HepG2 (cell line): ENCODE measurements around the gene SDC4. TPM values are rescaled to one million over a fixed set of nuclear protein-coding genes. Genes with fewer than 3 reads are reported as not detected.

Experiments
- ELF3 ChIP-seq: IDR thresholded peaks from 2 replicates; pipeline ENCODE4 v1.6.1; 2016; ENCODE audit warnings: missing genetic modification reagents, missing compliant biosample characterization
- HCFC1 ChIP-seq: fragments of 150-350 bp; IDR thresholded peaks from 2 replicates; pipeline ENCODE4 v1.6.1; 2014; ENCODE audit warnings: low read depth, low read length
- KLF16 ChIP-seq, 2 experiments: sonication (generic) in 1 of 2; formaldehyde crosslinking in 1 of 2; IDR thresholded peaks; 2 replicates each; pipeline versions ENCODE4 v1.6.1 to v1.8.0; 2016 to 2023; ENCODE audit warnings: missing genetic modification reagents in 2 of 2, missing compliant biosample characterization in 1 of 2
- NCOA2 ChIP-seq: sonication (generic); formaldehyde crosslinking; IDR thresholded peaks from 2 replicates; pipeline ENCODE4 v1.8.0; 2022; ENCODE audit warnings: inconsistent platforms
- NCOR1 ChIP-seq: fragments of 200-600 bp; sonication (generic); IDR thresholded peaks from 2 replicates; pipeline ENCODE4 v1.7.0; 2017; ENCODE audit warnings: antibody characterized with exemption, low read length, borderline replicate concordance
- NR1H2 ChIP-seq: sonication (generic); formaldehyde crosslinking; IDR thresholded peaks from 2 replicates; pipeline ENCODE4 v1.8.1; 2022; ENCODE audit warnings: low read depth, missing genetic modification reagents, borderline replicate concordance
- RARA ChIP-seq: IDR thresholded peaks from 2 replicates; pipeline ENCODE4 v1.6.1; 2016; ENCODE audit warnings: missing genetic modification reagents, missing compliant biosample characterization
- SAP130 ChIP-seq: IDR thresholded peaks from 2 replicates; pipeline ENCODE4 v1.6.1; 2016; ENCODE audit warnings: low read depth
- ZBTB20 ChIP-seq: sonication (generic); formaldehyde crosslinking; IDR thresholded peaks from 2 replicates; pipeline ENCODE4 v1.8.1; 2023; ENCODE audit warnings: missing genetic modification reagents, low read depth, mild to moderate bottlenecking, borderline replicate concordance
- ZNF441 ChIP-seq: sonication (generic); formaldehyde crosslinking; IDR thresholded peaks from 2 replicates; pipeline ENCODE4 v1.7.0; 2021; ENCODE audit warnings: missing genetic modification reagents, borderline replicate concordance
- ZNF572 ChIP-seq: sonication (generic); formaldehyde crosslinking; IDR thresholded peaks from 2 replicates; pipeline ENCODE4 v1.5.1; 2020; ENCODE audit warnings: mild to moderate bottlenecking, missing genetic modification reagents
- polyA plus RNA-seq, 8 experiments: library from polyadenylated mRNA; depleted of rRNA in 3 of 8; stranded (reverse) in 7 of 8; unstranded in 1 of 8; fragments of >200 nt; fragmentation: Illumina TruSeq in 4 of 8; extraction: Trizol in 4 of 8; gene quantifications; 2 replicates each; pipeline versions ENCODE4 v1.2.1 to v1.2.3, GENCODE V29; 2011 to 2016; ENCODE audit warnings: low read depth in 4 of 8, missing spikeins in 1 of 8, mixed read lengths in 1 of 8; ENCODE audit not compliant: insufficient read depth in 1 of 8
- total RNA-seq, 5 experiments: library from RNA; depleted of rRNA; stranded (reverse); fragments of >200 nt; fragmentation: Illumina TruSeq; extraction: Trizol; gene quantifications; 2 replicates each; pipeline ENCODE4 v1.2.3, GENCODE V29; 2016; ENCODE audit warnings: low read depth in 1 of 5
- TF ChIP-seq, protein P1 (sequence below): sonication (generic); formaldehyde crosslinking; IDR thresholded peaks from 2 replicates; pipeline ENCODE4 v1.4.0; 2020; ENCODE audit warnings: missing genetic modification reagents
- TF ChIP-seq, protein P2 (sequence below), 2 experiments: fragments of 450-650 bp in 1 of 2; sonication (generic) in 1 of 2; formaldehyde crosslinking in 1 of 2; IDR thresholded peaks; 2 replicates each; pipeline versions ENCODE4 v1.6.1 to v1.8.0; 2016 to 2022; ENCODE audit warnings: antibody characterized with exemption in 1 of 2, mild to moderate bottlenecking in 1 of 2, missing genetic modification reagents in 1 of 2
- TF ChIP-seq, protein P3 (sequence below): sonication (generic); formaldehyde crosslinking; IDR thresholded peaks from 2 replicates; pipeline ENCODE4 v1.4.0; 2020; ENCODE audit warnings: low read depth, missing genetic modification reagents

SDC4 gene
- total and polyA plus RNA-seq, 2 of the 13 experiments (the other 11 are each of a cell fraction or from before 2014, with no cell fraction given) = 49.0 to 65.1 TPM

DNA sequence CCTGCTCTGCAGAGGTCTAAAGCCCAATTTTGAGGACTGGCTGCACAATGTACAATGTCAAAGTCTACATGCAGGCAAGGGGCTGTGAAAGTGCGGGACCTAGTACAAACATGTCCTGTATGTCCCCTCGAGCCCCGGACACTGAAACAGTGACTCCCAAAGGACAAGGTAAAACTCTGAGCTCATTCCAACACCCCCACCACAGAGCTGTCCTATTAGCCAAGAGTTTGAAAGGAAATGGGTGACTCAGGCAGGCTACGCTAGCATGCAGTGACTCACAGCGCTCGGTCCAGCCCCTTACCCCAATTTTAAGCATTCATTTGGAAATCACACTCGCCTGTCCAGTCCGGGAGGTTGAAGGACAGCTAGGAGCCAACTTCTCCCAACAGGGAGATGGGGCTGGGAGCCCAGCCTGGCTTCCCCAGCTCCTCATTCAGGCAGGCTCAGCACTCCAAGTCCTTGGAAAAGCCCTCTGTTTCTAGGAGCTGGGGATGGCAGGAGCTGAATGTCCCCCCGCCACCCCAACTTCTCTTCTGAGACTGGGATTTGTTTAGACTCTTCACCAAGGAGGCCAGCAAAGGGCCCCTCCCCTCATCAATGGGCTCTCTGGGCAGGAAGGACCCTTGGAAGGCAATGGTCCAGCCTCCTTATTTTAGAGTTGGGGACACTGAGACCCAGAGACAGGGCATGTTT is 3.9 kb downstream of the SDC4 start (continued):
- TF ChIP-seq ZBTB20 (CRISPR knock-in tag) (peak; percentile 80; the same call in 1 of the 2 replicates), ZNF572 (peak; percentile 80; the same call in 1 of the 2 replicates), KLF16 (CRISPR knock-in tag; IDR thresholded peaks at IDR 0.05) (no peak; a peak in 1 of 4 replicates), RARA (CRISPR knock-in tag) (peak; percentile 56), HCFC1 (no peak), NR1H2 (no peak), ZNF441 (CRISPR knock-in tag) (0 out of 2 replicates have a peak, but pooled peaks have one; percentile 13), SAP130 (CRISPR knock-in tag) (peak; percentile 91), NCOA2 (peak; percentile 59), ELF3 (peak; percentile 68), NCOR1 (peak; percentile 89; the same call in 1 of the 2 replicates)
- TF ChIP-seq, protein P1, sequence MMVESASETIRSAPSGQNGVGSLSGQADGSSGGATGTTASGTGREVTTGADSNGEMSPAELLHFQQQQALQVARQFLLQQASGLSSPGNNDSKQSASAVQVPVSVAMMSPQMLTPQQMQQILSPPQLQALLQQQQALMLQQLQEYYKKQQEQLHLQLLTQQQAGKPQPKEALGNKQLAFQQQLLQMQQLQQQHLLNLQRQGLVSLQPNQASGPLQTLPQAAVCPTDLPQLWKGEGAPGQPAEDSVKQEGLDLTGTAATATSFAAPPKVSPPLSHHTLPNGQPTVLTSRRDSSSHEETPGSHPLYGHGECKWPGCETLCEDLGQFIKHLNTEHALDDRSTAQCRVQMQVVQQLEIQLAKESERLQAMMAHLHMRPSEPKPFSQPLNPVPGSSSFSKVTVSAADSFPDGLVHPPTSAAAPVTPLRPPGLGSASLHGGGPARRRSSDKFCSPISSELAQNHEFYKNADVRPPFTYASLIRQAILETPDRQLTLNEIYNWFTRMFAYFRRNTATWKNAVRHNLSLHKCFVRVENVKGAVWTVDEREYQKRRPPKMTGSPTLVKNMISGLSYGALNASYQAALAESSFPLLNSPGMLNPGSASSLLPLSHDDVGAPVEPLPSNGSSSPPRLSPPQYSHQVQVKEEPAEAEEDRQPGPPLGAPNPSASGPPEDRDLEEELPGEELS (CRISPR knock-in tag) = peak; percentile 77
- TF ChIP-seq, protein P2, sequence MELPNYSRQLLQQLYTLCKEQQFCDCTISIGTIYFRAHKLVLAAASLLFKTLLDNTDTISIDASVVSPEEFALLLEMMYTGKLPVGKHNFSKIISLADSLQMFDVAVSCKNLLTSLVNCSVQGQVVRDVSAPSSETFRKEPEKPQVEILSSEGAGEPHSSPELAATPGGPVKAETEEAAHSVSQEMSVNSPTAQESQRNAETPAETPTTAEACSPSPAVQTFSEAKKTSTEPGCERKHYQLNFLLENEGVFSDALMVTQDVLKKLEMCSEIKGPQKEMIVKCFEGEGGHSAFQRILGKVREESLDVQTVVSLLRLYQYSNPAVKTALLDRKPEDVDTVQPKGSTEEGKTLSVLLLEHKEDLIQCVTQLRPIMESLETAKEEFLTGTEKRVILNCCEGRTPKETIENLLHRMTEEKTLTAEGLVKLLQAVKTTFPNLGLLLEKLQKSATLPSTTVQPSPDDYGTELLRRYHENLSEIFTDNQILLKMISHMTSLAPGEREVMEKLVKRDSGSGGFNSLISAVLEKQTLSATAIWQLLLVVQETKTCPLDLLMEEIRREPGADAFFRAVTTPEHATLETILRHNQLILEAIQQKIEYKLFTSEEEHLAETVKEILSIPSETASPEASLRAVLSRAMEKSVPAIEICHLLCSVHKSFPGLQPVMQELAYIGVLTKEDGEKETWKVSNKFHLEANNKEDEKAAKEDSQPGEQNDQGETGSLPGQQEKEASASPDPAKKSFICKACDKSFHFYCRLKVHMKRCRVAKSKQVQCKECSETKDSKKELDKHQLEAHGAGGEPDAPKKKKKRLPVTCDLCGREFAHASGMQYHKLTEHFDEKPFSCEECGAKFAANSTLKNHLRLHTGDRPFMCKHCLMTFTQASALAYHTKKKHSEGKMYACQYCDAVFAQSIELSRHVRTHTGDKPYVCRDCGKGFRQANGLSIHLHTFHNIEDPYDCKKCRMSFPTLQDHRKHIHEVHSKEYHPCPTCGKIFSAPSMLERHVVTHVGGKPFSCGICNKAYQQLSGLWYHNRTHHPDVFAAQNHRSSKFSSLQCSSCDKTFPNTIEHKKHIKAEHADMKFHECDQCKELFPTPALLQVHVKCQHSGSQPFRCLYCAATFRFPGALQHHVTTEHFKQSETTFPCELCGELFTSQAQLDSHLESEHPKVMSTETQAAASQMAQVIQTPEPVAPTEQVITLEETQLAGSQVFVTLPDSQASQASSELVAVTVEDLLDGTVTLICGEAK (IDR thresholded peaks at IDR 0.05) = no peak
- TF ChIP-seq, protein P2 (CRISPR knock-in tag; IDR thresholded peaks at IDR 0.05) = peak; percentile 72; the same call in 1 of the 2 replicates
- TF ChIP-seq, protein P3, sequence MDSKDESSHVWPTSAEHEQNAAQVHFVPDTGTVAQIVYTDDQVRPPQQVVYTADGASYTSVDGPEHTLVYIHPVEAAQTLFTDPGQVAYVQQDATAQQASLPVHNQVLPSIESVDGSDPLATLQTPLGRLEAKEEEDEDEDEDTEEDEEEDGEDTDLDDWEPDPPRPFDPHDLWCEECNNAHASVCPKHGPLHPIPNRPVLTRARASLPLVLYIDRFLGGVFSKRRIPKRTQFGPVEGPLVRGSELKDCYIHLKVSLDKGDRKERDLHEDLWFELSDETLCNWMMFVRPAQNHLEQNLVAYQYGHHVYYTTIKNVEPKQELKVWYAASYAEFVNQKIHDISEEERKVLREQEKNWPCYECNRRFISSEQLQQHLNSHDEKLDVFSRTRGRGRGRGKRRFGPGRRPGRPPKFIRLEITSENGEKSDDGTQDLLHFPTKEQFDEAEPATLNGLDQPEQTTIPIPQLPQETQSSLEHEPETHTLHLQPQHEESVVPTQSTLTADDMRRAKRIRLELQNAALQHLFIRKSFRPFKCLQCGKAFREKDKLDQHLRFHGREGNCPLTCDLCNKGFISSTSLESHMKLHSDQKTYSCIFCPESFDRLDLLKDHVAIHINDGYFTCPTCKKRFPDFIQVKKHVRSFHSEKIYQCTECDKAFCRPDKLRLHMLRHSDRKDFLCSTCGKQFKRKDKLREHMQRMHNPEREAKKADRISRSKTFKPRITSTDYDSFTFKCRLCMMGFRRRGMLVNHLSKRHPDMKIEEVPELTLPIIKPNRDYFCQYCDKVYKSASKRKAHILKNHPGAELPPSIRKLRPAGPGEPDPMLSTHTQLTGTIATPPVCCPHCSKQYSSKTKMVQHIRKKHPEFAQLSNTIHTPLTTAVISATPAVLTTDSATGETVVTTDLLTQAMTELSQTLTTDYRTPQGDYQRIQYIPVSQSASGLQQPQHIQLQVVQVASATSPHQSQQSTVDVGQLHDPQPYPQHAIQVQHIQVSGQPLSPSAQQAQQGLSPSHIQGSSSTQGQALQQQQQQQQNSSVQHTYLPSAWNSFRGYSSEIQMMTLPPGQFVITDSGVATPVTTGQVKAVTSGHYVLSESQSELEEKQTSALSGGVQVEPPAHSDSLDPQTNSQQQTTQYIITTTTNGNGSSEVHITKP (CRISPR knock-in tag) = peak; percentile 80; the same call in 1 of the 2 replicates
